Measurements from ENCODE around the gene EPS8L1. TPM values are rescaled to one million over a fixed set of nuclear protein-coding genes. Genes with fewer than 3 reads are reported as not detected.

Gene EPS8L1
- total RNA-seq, 1 experiment from 2014 or later: 62.1 TPM

GRCh38 chr19:55082020-55082851, 6.6 kb downstream of the EPS8L1 start:
- no peak for ATAC-seq
- TF ChIP-seq SRF (IDR thresholded peaks at IDR 0.05; ENCODE audit: low read depth): no peak
- no peak for TF ChIP-seq FOSL1 (IDR thresholded peaks at IDR 0.05; ENCODE audit: low read depth)
- no peak for TF ChIP-seq SIN3A (IDR thresholded peaks at IDR 0.05; ENCODE audit: low read depth)
- no peak for TF ChIP-seq ELF1 (IDR thresholded peaks at IDR 0.05; ENCODE audit: borderline replicate concordance, low read depth)
- TF ChIP-seq POLR2AphosphoS5 (IDR thresholded peaks at IDR 0.05; ENCODE audit: low read depth, low read length): no peak
- no peak for TF ChIP-seq ZBTB33 (IDR thresholded peaks at IDR 0.05; ENCODE audit: extremely low read depth, insufficient replicate concordance, low read length)
- no peak for TF ChIP-seq ZFX (IDR thresholded peaks at IDR 0.05)
- no peak for TF ChIP-seq REST (IDR thresholded peaks at IDR 0.05; ENCODE audit: low read depth)
- no peak for TF ChIP-seq SP1 (IDR thresholded peaks at IDR 0.05; ENCODE audit: low read depth)
- TF ChIP-seq TCF7L2 (IDR thresholded peaks at IDR 0.05; ENCODE audit: borderline replicate concordance, extremely low read depth, insufficient read depth, insufficient read length): no peak
- no peak for TF ChIP-seq MAX (IDR thresholded peaks at IDR 0.05)
- no peak for TF ChIP-seq CTCF (IDR thresholded peaks at IDR 0.05 in 2 of 3, conservative IDR thresholded peaks at IDR 0.05 in 1 of 3; ENCODE audit: borderline replicate concordance in 1 of 3, insufficient read depth in 1 of 3, low read depth in 2 of 3, low read length in 2 of 3)
- no peak for TF ChIP-seq ZNF274 (IDR thresholded peaks at IDR 0.05; ENCODE audit: low read depth, low read length)
- TF ChIP-seq ATF3 (IDR thresholded peaks at IDR 0.05): no peak
- TF ChIP-seq CEBPB (IDR thresholded peaks at IDR 0.05; ENCODE audit: low read depth): no peak
- no peak for TF ChIP-seq EGR1 (IDR thresholded peaks at IDR 0.05; ENCODE audit: low read depth)
- no peak for TF ChIP-seq CBX3 (IDR thresholded peaks at IDR 0.05; ENCODE audit: low read depth)
- no peak for TF ChIP-seq RAD21 (IDR thresholded peaks at IDR 0.05; ENCODE audit: low read depth)
- no peak for TF ChIP-seq POLR2A (IDR thresholded peaks at IDR 0.05; ENCODE audit: borderline replicate concordance, extremely low read depth, insufficient read depth, insufficient read length)
- no peaks in the 10 kb centered on the region for H3K9me3 ChIP-seq (ENCODE audit: control insufficient read depth in 1 of 2, insufficient read depth in 1 of 2, low read depth in 1 of 2, low read length in 2 of 2)
- BruUV-seq (replicated peaks): no TSS peak
- no peak overlapping the region for H2AFZ ChIP-seq (ENCODE audit: low read depth, low read length, poor library complexity, severe bottlenecking)
- H3K9me2 ChIP-seq (ENCODE audit: insufficient read depth): no peaks in the 10 kb centered on the region
- ChIA-PET POLR2A (no interaction called here), RAD21 (ENCODE audit: low non-redundant PET in 1 of 2, low total read pairs in 2 of 2, uncharacterized antibody in 2 of 2, unreplicated experiment in 2 of 2) (no interaction called here), CTCF (no interaction called here)
- no peaks in the 10 kb centered on the region for H3K27me3 ChIP-seq (ENCODE audit: insufficient read depth, low read length)
- peaks cover 0 to 3% of the 10 kb centered on the region in 2 experiments; a peak in 1 of 4 replicates for H3K36me3 ChIP-seq (ENCODE audit: control insufficient read depth in 1 of 2, insufficient read depth in 2 of 2, low read length in 2 of 2)
- H3K9ac ChIP-seq (ENCODE audit: low read length): no peak overlapping the region
- no peak for DNase-seq (ENCODE audit: low read depth, low spot score)
- peak overlapping the region; percentile 92; the same call in 1 of the 2 replicates for H3K27ac ChIP-seq (ENCODE audit: low read depth, low read length)
- no peaks in the 10 kb centered on the region; the same call in 1 of the 2 replicates for H3K79me2 ChIP-seq (ENCODE audit: insufficient read depth, low read length)
- intact Hi-C loops (cut with micrococcal nuclease): loop anchor here (5.0 kb wide), 1 partner anchor 75 kb away; the partner anchor contains the start of gene TNNI3
- peak overlapping the region; percentile 92 for H3K4me2 ChIP-seq (ENCODE audit: low read length)
- H3K4me1 ChIP-seq (ENCODE audit: control insufficient read depth in 1 of 2, insufficient read depth in 2 of 2, low read length in 2 of 2): peaks cover 8 to 34% of the 10 kb centered on the region in 2 experiments
- H3K4me3 ChIP-seq (replicated peaks in 1 of 2; ENCODE audit: low read depth in 1 of 2, low read length in 2 of 2): no peak overlapping the region
- no peaks in the 10 kb centered on the region for H4K20me1 ChIP-seq (ENCODE audit: insufficient read depth)

Measured in HCT116 (cell line).